HL-60 (cell line): ENCODE data around the gene COLEC12.

Source experiments
- DNase-seq, 2 experiments: peaks; one replicate each; pipeline ENCODE4 v3.0.0-alpha.2; 2010 to 2020; ENCODE audit warnings: low read depth in 1 of 2, low spot score in 1 of 2
- H3K27ac ChIP-seq: fragments of 250-450 bp; sonication (Bioruptor Pico); replicated peaks from 2 replicates; pipeline ENCODE4 v1.5.1; 2020; ENCODE audit warnings: mild to moderate bottlenecking, moderate library complexity
- H3K27me3 ChIP-seq: fragments of 250-450 bp; sonication (Bioruptor Pico); 2 replicates; pipeline ENCODE4 v1.5.1; 2021; ENCODE audit warnings: mild to moderate bottlenecking, moderate library complexity; ENCODE audit not compliant: insufficient read depth, poor library complexity, severe bottlenecking
- H3K4me3 ChIP-seq: replicated peaks from 2 replicates; pipeline ENCODE4 v1.5.1; 2011; ENCODE audit warnings: mild to moderate bottlenecking, control low read depth, low read length; ENCODE audit not compliant: insufficient read depth
- GABPA ChIP-seq: IDR thresholded peaks from 2 replicates; pipeline ENCODE4 v1.6.1; 2012; ENCODE audit warnings: low read depth
- POLR2AphosphoS5 ChIP-seq: IDR thresholded peaks from 2 replicates; pipeline ENCODE4 v1.6.1; 2012; ENCODE audit warnings: low read depth
- SPI1 ChIP-seq: IDR thresholded peaks from 2 replicates; pipeline ENCODE4 v1.6.1; 2012; ENCODE audit warnings: low read depth, mild to moderate bottlenecking, borderline replicate concordance
- TF ChIP-seq, protein P1 (sequence below): IDR thresholded peaks from one replicate; pipeline ENCODE4 v1.5.1; 2011; ENCODE audit warnings: low read length, control low read depth, inconsistent platforms; ENCODE audit not compliant: insufficient read depth
- TF ChIP-seq, protein P2 (sequence below): IDR thresholded peaks from 2 replicates; pipeline ENCODE4 v1.6.1; 2012; ENCODE audit warnings: low read depth; ENCODE audit not compliant: insufficient replicate concordance

COLEC12 gene

DNA sequence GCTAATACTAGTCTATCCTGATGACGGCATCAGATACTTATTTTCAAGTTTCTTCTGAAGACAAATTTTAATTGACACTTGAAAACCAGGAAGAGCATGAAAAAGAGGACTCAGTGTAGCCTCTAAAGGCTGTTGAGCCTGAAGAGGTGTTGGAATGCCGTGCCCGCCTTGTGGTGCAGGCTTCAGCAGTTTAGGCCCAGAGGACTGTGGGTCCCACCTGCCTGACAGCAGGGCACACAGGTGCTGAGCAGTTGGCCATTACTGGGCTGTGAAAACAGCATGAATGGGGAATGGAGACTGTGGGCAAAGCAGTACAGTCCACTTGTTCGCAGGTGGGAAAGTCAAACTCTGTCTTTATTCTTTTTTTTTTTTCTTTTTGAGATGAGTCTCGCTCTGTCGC is 182.9 kb downstream of the COLEC12 start:
- DNase-seq, result no peak
- Histone ChIP-seq H3K4me3 (no peak overlapping the region), H3K27ac (no peak overlapping the region), H3K27me3 (no peaks in the 10 kb centered on the region)
- no peak for TF ChIP-seq SPI1
- TF ChIP-seq, protein P1, sequence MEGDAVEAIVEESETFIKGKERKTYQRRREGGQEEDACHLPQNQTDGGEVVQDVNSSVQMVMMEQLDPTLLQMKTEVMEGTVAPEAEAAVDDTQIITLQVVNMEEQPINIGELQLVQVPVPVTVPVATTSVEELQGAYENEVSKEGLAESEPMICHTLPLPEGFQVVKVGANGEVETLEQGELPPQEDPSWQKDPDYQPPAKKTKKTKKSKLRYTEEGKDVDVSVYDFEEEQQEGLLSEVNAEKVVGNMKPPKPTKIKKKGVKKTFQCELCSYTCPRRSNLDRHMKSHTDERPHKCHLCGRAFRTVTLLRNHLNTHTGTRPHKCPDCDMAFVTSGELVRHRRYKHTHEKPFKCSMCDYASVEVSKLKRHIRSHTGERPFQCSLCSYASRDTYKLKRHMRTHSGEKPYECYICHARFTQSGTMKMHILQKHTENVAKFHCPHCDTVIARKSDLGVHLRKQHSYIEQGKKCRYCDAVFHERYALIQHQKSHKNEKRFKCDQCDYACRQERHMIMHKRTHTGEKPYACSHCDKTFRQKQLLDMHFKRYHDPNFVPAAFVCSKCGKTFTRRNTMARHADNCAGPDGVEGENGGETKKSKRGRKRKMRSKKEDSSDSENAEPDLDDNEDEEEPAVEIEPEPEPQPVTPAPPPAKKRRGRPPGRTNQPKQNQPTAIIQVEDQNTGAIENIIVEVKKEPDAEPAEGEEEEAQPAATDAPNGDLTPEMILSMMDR, result no peak

DNA sequence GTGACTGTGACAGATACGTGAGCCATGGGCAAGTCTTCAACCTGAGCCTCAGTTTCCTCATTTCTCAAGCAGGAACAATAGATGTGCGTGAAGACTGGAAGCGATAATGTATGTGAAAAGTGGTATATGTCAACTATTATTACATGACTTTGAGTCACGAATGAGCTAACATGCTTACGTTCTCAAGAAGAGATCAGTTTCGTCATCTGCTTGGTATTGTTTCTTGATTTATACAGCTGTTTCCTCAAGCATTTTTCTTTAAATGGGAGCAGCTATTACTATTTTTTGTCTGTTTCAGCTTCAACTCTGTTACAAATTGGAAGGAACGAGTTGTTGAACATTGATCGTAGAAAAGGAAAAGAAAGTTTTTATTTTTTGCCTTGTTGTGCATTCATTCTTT is 184.1 kb downstream of the COLEC12 start:
- TF ChIP-seq, protein P1, result no peak
- TF ChIP-seq GABPA (no peak), POLR2AphosphoS5 (no peak), SPI1 (no peak)
- TF ChIP-seq, protein P2, sequence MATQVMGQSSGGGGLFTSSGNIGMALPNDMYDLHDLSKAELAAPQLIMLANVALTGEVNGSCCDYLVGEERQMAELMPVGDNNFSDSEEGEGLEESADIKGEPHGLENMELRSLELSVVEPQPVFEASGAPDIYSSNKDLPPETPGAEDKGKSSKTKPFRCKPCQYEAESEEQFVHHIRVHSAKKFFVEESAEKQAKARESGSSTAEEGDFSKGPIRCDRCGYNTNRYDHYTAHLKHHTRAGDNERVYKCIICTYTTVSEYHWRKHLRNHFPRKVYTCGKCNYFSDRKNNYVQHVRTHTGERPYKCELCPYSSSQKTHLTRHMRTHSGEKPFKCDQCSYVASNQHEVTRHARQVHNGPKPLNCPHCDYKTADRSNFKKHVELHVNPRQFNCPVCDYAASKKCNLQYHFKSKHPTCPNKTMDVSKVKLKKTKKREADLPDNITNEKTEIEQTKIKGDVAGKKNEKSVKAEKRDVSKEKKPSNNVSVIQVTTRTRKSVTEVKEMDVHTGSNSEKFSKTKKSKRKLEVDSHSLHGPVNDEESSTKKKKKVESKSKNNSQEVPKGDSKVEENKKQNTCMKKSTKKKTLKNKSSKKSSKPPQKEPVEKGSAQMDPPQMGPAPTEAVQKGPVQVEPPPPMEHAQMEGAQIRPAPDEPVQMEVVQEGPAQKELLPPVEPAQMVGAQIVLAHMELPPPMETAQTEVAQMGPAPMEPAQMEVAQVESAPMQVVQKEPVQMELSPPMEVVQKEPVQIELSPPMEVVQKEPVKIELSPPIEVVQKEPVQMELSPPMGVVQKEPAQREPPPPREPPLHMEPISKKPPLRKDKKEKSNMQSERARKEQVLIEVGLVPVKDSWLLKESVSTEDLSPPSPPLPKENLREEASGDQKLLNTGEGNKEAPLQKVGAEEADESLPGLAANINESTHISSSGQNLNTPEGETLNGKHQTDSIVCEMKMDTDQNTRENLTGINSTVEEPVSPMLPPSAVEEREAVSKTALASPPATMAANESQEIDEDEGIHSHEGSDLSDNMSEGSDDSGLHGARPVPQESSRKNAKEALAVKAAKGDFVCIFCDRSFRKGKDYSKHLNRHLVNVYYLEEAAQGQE, result no peak
- no peak overlapping the region for H3K4me3 ChIP-seq
- no peak overlapping the region for H3K27ac ChIP-seq
- no peaks in the 10 kb centered on the region for H3K27me3 ChIP-seq
- no peak for DNase-seq

DNA sequence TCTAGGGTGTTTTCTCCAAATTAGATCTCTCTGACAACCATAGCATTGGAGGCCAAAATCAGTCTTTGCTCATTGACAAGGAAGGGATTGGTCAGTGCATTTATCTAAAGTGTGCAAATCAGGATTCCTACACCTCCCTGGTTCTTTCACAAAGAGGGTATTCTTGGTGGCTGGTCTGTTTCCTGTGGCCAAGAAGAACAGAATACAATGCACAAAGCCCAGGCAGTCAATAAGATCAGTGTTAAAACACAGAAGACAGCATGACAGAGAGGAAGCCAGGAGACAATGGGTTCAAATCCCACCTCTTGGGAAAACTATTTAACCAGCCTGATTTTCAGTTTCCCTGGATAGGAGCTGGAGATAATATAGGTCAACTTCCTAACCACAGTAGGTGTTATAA is 186.6 kb downstream of the COLEC12 start:
- no peaks in the 10 kb centered on the region for H3K27me3 ChIP-seq
- no peak overlapping the region for H3K27ac ChIP-seq
- no peak overlapping the region for H3K4me3 ChIP-seq
- no peak for DNase-seq
- TF ChIP-seq GABPA, result no peak
- TF ChIP-seq, protein P1, result no peak
- TF ChIP-seq POLR2AphosphoS5, result no peak

DNA sequence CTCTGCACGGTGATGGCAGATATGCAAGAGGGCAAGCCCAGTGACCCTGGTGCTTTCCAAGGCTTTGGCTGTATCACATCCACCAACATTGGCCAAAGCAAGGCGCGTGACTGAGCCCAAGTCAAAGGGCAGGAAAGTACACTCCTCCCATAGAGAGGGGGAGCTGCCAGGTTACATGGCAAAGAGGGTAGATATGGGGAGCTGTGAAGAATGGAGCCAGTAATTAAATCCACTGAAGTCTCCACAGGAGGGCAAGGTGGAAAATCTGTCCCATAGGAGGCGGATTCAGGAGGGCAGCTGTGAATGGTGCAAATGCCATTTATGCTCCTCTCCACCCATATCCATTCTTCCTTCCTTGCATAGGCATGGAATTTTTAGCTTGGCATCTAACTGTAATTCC is 188.1 kb downstream of the COLEC12 start:
- Histone ChIP-seq H3K27ac (no peak overlapping the region), H3K27me3 (no peaks in the 10 kb centered on the region), H3K4me3 (no peak overlapping the region)
- no peak for DNase-seq
- no peak for TF ChIP-seq GABPA
- TF ChIP-seq, protein P1, result no peak
- TF ChIP-seq POLR2AphosphoS5, result no peak
- TF ChIP-seq, protein P2, result no peak
- TF ChIP-seq SPI1, result no peak
